BLaER1 (cell line): ENCODE measurements around the gene SPG11.
"Not testable (repeated sequence)": the region's sequence is repeated elsewhere in the genome, so short reads cannot be mapped to it uniquely, and the experiment has no call there.

Experiments used
- H3K27ac ChIP-seq: shearing (Covaris generic); formaldehyde crosslinking; 2 replicates; pipeline ENCODE4 v1.8.1; 2022
- H3K27me3 ChIP-seq: shearing (Covaris generic); formaldehyde crosslinking; 2 replicates; pipeline ENCODE4 v1.8.1; 2022
- H3K36me3 ChIP-seq: shearing (Covaris generic); formaldehyde crosslinking; 2 replicates; pipeline ENCODE4 v1.8.1; 2022
- H3K4me1 ChIP-seq: shearing (Covaris generic); formaldehyde crosslinking; 2 replicates; pipeline ENCODE4 v1.8.1; 2022
- H3K4me2 ChIP-seq: shearing (Covaris generic); formaldehyde crosslinking; 2 replicates; pipeline ENCODE4 v1.8.1; 2022
- H3K4me3 ChIP-seq: shearing (Covaris generic); formaldehyde crosslinking; 2 replicates; pipeline ENCODE4 v1.8.1; 2022
- H3K9ac ChIP-seq: shearing (Covaris generic); formaldehyde crosslinking; 2 replicates; pipeline ENCODE4 v1.8.1; 2022
- H3K9me3 ChIP-seq: shearing (Covaris generic); formaldehyde crosslinking; 2 replicates; pipeline ENCODE4 v1.8.1; 2022
- H4K20me1 ChIP-seq: shearing (Covaris generic); formaldehyde crosslinking; 2 replicates; pipeline ENCODE4 v1.8.1; 2022
- Cebpa-rat ChIP-seq: shearing (Covaris generic); IDR thresholded peaks from 2 replicates; pipeline ENCODE4 v1.8.1; 2022

SPG11 gene

DNA sequence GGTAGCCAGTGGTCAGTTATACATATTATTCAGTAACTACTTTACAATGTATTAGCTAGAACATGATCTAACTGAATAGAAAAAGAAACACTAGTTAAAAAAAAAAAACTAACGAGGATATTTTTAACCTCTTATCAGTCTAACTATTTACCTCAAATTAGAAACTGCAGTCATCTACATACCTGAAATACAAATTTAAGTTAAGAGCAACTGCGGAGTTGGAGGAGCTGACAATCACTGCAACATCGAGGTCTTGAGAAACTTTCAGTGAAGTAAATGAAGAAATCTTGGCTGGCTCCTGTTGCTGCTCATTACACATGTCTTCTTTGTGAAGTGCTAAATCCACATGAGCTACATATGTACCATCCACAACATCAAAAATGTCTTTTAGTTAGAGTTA lies 6.5 kb downstream of the SPG11 start:
- Histone ChIP-seq H3K4me3 (no peak overlapping the region), H3K27ac (no peak overlapping the region), H3K9me3 (no peaks in the 10 kb centered on the region), H3K4me2 (no peak overlapping the region), H3K27me3 (no peaks in the 10 kb centered on the region), H3K4me1 (peaks cover 4% of the 10 kb centered on the region; the same call in 1 of the 2 replicates), H3K36me3 (peaks cover 43% of the 10 kb centered on the region), H3K9ac (no peak overlapping the region), H4K20me1 (no peaks in the 10 kb centered on the region)
- TF ChIP-seq Cebpa-rat = no peak

DNA sequence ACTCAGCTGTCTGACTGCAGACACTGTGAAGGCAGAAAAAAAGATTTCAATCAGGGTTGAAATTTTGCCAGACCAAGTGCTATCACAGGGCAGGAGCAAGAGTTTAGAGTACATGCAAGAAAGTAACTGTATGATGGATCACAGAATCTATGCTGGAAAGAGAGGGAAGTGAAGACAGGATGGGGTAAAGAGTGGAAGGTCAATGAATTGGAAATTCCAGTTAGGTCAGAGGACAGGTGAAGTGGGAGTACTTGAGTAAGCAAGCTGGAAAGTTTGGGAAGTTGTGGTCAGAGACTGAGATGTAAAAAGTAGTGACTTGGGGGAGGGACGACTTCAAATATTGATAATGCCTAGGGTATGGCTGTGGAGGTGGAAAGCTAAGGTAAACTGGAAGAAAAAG lies 7.2 kb downstream of the SPG11 start:
- Histone ChIP-seq H3K9ac (no peak overlapping the region), H4K20me1 (no peaks in the 10 kb centered on the region), H3K36me3 (peaks cover 49% of the 10 kb centered on the region), H3K27me3 (no peaks in the 10 kb centered on the region), H3K4me1 (no peaks in the 10 kb centered on the region), H3K9me3 (no peaks in the 10 kb centered on the region), H3K4me2 (no peak overlapping the region), H3K4me3 (no peak overlapping the region), H3K27ac (no peak overlapping the region)
- TF ChIP-seq Cebpa-rat = no peak

DNA sequence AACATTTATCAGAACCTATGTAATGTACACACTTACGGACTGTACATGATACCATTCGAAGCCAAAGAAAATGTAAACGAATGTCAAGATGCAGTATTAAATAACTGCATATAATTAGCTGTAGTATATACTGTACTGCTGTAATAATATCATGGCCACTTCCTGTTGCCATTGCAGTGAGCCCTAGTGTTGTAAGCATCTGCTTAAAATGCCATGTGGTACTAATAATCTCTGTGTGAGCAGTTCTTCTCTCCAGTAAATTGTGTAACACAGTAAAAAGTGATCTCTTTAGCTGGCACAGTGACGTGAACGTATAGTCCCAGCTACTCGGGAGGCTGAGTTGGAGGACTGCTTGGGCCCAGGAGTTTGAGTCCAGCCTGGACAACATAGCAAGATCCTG lies 8.6 kb downstream of the SPG11 start:
- no peaks in the 10 kb centered on the region for H3K27me3 ChIP-seq
- H3K4me3 ChIP-seq = no peak overlapping the region
- H3K4me1 ChIP-seq = peaks cover 9% of the 10 kb centered on the region
- no peak overlapping the region for H3K9ac ChIP-seq
- no peaks in the 10 kb centered on the region for H4K20me1 ChIP-seq
- H3K36me3 ChIP-seq = peaks cover 62% of the 10 kb centered on the region
- H3K9me3 ChIP-seq = no peaks in the 10 kb centered on the region
- no peak for TF ChIP-seq Cebpa-rat
- no peak overlapping the region for H3K4me2 ChIP-seq
- no peak overlapping the region for H3K27ac ChIP-seq

DNA sequence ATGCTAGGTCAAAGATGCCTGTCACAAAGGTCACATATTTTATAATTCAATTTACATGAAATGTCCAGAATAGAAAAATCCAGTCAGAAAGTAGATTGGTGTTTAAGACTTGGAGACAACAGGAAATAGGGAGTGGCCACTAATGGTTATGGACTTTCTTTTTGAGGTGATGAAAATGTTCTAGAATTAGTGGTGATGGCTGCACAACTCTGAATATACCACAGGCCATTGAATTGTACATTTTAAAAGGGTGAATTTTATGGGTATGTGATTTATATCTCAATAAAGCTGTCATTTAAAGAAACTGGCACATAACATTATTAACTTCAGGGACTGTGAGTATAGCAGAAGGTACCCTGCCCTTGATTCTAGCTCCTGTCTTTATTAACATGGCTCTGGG lies 15.8 kb downstream of the SPG11 start:
- Histone ChIP-seq H3K27me3 (no peaks in the 10 kb centered on the region), H3K4me2 (no peak overlapping the region), H3K4me1 (peaks cover 9% of the 10 kb centered on the region), H3K9me3 (peaks cover 17% of the 10 kb centered on the region), H4K20me1 (no peaks in the 10 kb centered on the region), H3K4me3 (no peak overlapping the region), H3K9ac (no peak overlapping the region), H3K27ac (no peak overlapping the region), H3K36me3 (peaks cover 74% of the 10 kb centered on the region)
- no peak for TF ChIP-seq Cebpa-rat

DNA sequence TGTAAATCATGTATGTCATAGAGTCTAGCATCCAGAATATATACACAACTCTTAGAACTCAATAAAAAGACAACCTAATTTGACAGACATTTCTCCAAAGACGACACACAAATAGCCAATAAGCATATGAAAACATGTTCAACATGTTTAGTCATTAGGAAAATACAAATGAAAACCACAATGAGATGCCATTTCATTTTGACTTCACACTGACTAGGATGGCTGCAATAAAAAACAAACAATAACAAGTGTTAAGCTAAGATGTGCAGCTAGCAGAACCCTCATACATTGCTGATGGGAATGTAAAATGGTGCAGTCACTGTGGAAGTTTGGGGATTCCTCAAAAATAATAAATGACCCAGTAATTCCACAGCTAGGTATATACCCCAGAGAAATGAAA lies 16.4 kb downstream of the SPG11 start:
- peaks cover 9% of the 10 kb centered on the region for H3K4me1 ChIP-seq
- H3K9me3 ChIP-seq = peaks cover 17% of the 10 kb centered on the region
- no peaks in the 10 kb centered on the region for H3K27me3 ChIP-seq
- H3K36me3 ChIP-seq = peaks cover 71% of the 10 kb centered on the region
- no peak overlapping the region for H3K4me2 ChIP-seq
- no peak for TF ChIP-seq Cebpa-rat
- H3K9ac ChIP-seq = no peak overlapping the region
- no peaks in the 10 kb centered on the region for H4K20me1 ChIP-seq
- H3K27ac ChIP-seq = no peak overlapping the region
- no peak overlapping the region for H3K4me3 ChIP-seq

DNA sequence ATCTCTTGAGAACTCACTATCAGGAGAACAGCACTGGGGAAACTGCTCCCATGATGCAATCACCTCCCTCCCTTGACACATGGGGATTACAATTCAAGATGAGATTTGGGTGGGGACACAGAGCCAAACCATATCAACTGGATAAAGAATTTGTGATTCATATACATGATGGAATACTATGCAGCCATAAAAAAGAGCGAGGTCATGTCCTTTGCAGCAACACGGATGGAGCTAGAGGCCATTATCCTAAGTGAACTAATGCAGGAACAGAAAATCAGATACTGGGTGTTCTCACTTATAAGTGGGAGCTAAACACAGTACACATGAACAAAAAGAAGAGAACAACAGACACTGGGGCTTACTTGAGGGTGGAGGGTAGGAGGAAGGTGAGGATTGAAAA lies 17.0 kb downstream of the SPG11 start:
- Histone ChIP-seq H3K9ac (no peak overlapping the region), H3K4me3 (no peak overlapping the region), H4K20me1 (no peaks in the 10 kb centered on the region), H3K27ac (no peak overlapping the region), H3K4me2 (no peak overlapping the region), H3K9me3 (peaks cover 17% of the 10 kb centered on the region), H3K27me3 (no peaks in the 10 kb centered on the region), H3K36me3 (peaks cover 65% of the 10 kb centered on the region), H3K4me1 (peaks cover 9% of the 10 kb centered on the region)
- no peak for TF ChIP-seq Cebpa-rat

DNA sequence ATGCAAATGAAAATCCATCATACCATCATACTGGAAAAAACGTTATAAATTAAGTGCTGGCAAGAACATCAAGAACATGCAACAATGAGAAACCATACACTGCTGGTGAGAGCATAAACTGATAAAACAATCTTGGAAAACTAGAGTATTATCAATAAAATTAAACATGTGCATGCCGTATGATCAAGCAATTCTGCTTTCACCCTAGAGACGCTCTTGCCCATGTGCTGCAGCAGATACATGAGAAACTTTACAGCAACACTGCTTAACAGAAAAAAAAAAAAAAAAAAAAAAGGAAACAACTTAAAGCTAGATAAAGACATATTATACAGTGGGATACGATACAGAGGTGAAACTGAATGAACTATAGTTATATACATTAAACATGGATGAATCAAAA lies 21.8 kb downstream of the SPG11 start:
- H4K20me1 ChIP-seq = no peaks in the 10 kb centered on the region
- no peak overlapping the region for H3K9ac ChIP-seq
- H3K27ac ChIP-seq = no peak overlapping the region
- no peak for TF ChIP-seq Cebpa-rat
- no peaks in the 10 kb centered on the region for H3K4me1 ChIP-seq
- no peaks in the 10 kb centered on the region for H3K27me3 ChIP-seq
- H3K4me3 ChIP-seq = no peak overlapping the region
- H3K36me3 ChIP-seq = peaks cover 54% of the 10 kb centered on the region
- H3K4me2 ChIP-seq = no peak overlapping the region
- H3K9me3 ChIP-seq = peaks cover 28% of the 10 kb centered on the region

DNA sequence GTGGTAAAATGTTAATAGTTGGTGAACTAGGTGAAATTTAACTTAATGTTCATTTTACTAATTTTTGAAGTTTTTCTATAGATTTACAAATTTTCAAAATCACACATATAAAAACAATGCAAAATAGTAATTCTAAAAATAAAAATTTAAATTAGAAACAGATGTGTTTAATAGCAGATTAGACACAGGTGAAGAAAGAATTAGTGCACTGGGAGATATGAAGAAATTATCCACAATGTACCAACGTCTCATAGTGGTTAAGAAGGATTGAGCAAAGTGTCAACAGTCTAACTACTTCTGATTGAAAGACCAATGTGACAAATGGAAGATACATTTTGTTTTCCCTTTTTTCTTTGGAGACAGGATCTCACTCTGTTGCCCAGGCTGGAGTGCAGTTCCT lies 26.5 kb downstream of the SPG11 start:
- Histone ChIP-seq H3K9ac (no peak overlapping the region), H3K27ac (no peak overlapping the region), H3K4me2 (no peak overlapping the region), H3K4me1 (no peaks in the 10 kb centered on the region), H4K20me1 (no peaks in the 10 kb centered on the region), H3K36me3 (peaks cover 72% of the 10 kb centered on the region), H3K4me3 (no peak overlapping the region), H3K9me3 (peaks cover 22% of the 10 kb centered on the region), H3K27me3 (no peaks in the 10 kb centered on the region)
- no peak for TF ChIP-seq Cebpa-rat

DNA sequence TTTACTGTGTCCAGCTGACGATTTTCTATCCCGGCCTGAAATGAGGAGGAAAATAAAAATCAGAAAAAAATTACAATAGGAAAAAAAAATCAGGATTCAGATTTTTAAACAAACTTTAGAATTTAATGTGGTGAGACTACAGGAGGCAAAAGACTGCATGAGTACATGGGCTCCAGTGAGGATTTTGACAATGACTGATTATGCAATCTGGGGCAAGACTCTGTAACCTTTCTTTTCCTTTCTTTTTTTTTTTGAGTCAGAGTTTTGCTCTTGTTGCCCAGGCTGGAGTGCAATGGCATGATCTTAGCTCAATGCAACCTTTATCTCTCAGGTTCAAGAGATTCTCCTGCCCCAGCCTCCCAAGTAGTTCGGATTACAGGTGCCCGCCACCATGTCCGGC lies 29.9 kb downstream of the SPG11 start:
- no peak overlapping the region for H3K9ac ChIP-seq
- H3K4me2 ChIP-seq = no peak overlapping the region

DNA sequence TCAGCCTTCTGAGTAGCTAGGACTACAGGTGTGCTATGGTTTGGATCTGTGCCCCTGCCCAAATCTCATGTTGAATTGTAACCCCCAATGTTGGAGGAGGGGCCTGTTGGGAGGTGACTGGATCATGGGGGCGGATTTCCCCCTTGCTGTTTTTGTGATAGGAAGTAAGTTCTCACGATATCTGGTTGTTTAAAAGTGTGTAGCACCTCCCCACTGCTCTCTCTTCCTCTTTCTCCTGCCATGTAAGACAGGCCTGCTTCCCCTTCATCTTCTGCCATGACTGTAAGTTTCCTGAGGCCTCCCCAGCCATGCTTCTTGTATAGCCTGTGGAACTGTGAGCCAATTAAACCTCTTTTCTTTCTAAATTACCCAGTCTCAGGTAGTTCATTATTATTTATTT lies 38.2 kb downstream of the SPG11 start:
- H4K20me1 ChIP-seq, H3K9ac ChIP-seq, H3K4me1 ChIP-seq, H3K4me2 ChIP-seq, H3K4me3 ChIP-seq, H3K27ac ChIP-seq, H3K9me3 ChIP-seq, H3K27me3 ChIP-seq: not testable (repeated sequence)
- peaks cover 76% of the 10 kb centered on the region for H3K36me3 ChIP-seq

More for the DNA sequence above, 29.9 kb downstream of the SPG11 start:
- Histone ChIP-seq H3K27me3 (no peaks in the 10 kb centered on the region), H3K27ac (no peak overlapping the region), H4K20me1 (no peaks in the 10 kb centered on the region), H3K4me3 (no peak overlapping the region), H3K36me3 (peaks cover 85% of the 10 kb centered on the region), H3K9me3 (peaks cover 22% of the 10 kb centered on the region), H3K4me1 (no peaks in the 10 kb centered on the region)
- TF ChIP-seq Cebpa-rat = no peak

DNA sequence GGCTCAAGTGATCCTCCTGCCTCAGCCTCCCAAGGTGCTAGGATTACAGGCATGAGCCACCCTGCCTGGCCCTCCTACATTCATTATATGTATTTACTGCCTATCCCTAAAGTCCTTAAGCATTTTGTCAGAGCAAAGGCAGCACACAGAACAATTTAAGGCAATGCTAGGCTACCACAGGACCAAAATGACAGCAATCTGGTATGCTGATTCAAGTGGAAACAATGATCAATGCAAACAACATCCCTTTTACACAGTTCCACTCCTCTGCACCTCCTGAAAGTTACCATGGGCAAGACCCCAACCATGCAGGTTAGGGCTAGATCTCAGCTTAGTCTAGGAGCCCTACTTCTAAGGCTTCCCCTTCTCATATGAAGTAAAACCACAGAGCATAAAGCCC lies 40.3 kb downstream of the SPG11 start:
- H3K36me3 ChIP-seq = peaks cover 72% of the 10 kb centered on the region

More for the DNA sequence above, 40.3 kb downstream of the SPG11 start:
- no peaks in the 10 kb centered on the region for H3K27me3 ChIP-seq
- no peaks in the 10 kb centered on the region for H4K20me1 ChIP-seq
- no peak overlapping the region for H3K9ac ChIP-seq
- no peaks in the 10 kb centered on the region for H3K9me3 ChIP-seq
- H3K4me1 ChIP-seq = no peaks in the 10 kb centered on the region
- H3K27ac ChIP-seq = no peak overlapping the region
- no peak overlapping the region for H3K4me2 ChIP-seq
- no peak for TF ChIP-seq Cebpa-rat
- H3K4me3 ChIP-seq = no peak overlapping the region
